NT2/D1 (cell line): ENCODE data around the gene CORO7.

ENCODE experiments used
- SUZ12 ChIP-seq: IDR thresholded peaks from 2 replicates; pipeline ENCODE4 v1.6.1; 2011; ENCODE audit not compliant: insufficient read length, insufficient read depth; ENCODE audit errors: extremely low read depth
- YY1 ChIP-seq: IDR thresholded peaks from 2 replicates; pipeline ENCODE4 v1.6.1; 2011; ENCODE audit not compliant: insufficient read length, insufficient read depth
- ZNF274 ChIP-seq: IDR thresholded peaks from 2 replicates; pipeline ENCODE4 v1.6.1; 2011; ENCODE audit warnings: mild to moderate bottlenecking, low read depth, low read length

DNA sequence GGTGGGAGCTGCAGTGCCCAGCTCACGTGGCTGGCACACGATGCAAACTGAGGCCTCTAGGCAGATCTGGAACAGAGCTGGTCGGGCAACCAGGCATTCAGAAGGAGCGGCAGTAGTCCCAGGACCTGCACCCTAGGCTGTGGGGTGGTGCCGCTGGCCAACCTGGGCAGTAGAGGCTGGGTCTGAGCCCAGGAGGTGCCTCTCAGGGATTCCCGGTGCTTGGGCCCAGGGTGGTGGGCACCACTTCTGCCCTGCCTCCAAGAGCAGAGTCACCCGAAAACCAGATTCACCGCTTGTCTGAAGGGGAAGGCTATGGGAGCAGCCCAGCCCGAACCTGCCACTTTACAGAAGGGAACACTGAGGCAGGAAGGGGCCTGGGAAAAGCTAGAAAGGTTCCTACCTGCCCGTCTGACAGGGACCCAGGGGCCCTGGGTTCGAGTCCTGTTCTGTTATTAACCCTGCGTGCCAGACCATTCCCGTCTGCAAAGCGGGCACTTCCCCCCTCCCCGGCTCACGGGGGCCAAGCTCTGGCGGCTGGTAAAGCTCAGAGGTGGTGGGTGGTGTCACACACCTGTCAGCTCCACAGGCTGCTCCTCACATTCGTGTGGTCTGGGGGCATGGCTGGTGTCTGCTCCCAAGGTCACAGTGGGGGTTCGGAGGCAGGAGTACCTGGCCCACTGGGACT lies 83.6 kb downstream of the CORO7 start:
- TF ChIP-seq YY1 (no peak), ZNF274 (no peak), SUZ12 (no peak)
